WTC11 (cell line): Measurements from ENCODE around the gene AHNAK2.

Experiments
- CBFB ChIP-seq: sonication (generic); formaldehyde crosslinking; IDR thresholded peaks from 2 replicates; pipeline ENCODE4 v1.8.1; 2022; ENCODE audit warnings: mild to moderate bottlenecking, low read depth, missing genetic modification reagents
- NFE2L1 ChIP-seq: sonication (generic); formaldehyde crosslinking; IDR thresholded peaks from 2 replicates; pipeline ENCODE4 v1.8.1; 2023; ENCODE audit warnings: missing genetic modification reagents
- SP1 ChIP-seq: sonication (generic); formaldehyde crosslinking; conservative IDR thresholded peaks from 2 replicates; pipeline ENCODE4 v1.8.1; 2022; ENCODE audit warnings: missing genetic modification reagents
- TCF7 ChIP-seq: sonication (generic); formaldehyde crosslinking; IDR thresholded peaks from 2 replicates; pipeline ENCODE4 v1.8.0; 2022; ENCODE audit warnings: mild to moderate bottlenecking, low read depth, missing genetic modification reagents, moderate library complexity
- ZNF138 ChIP-seq: sonication (generic); formaldehyde crosslinking; conservative IDR thresholded peaks from 2 replicates; pipeline ENCODE4 v1.8.1; 2022; ENCODE audit warnings: mild to moderate bottlenecking, moderate library complexity, missing genetic modification reagents
- TF ChIP-seq, protein P1 (sequence below): sonication (generic); formaldehyde crosslinking; IDR thresholded peaks from 2 replicates; pipeline ENCODE4 v1.8.1; 2023; ENCODE audit warnings: mild to moderate bottlenecking, missing genetic modification reagents, moderate library complexity
- TF ChIP-seq, protein P2 (sequence below): sonication (generic); formaldehyde crosslinking; IDR thresholded peaks from 2 replicates; pipeline ENCODE4 v1.8.0; 2022; ENCODE audit warnings: mild to moderate bottlenecking, missing genetic modification reagents
- TF ChIP-seq, protein P3 (sequence below): sonication (generic); formaldehyde crosslinking; IDR thresholded peaks from 2 replicates; pipeline ENCODE4 v1.8.1; 2022; ENCODE audit warnings: mild to moderate bottlenecking, missing genetic modification reagents, moderate library complexity, borderline replicate concordance
- TF ChIP-seq, protein P4 (sequence below): fragments of 200-600 bp; IDR thresholded peaks from 2 replicates; pipeline ENCODE4 v1.8.0; 2022; ENCODE audit warnings: antibody characterized with exemption
- TF ChIP-seq, protein P5 (sequence below): sonication (generic); formaldehyde crosslinking; IDR thresholded peaks from 2 replicates; pipeline ENCODE4 v1.8.1; 2023; ENCODE audit warnings: mild to moderate bottlenecking, moderate library complexity, missing genetic modification reagents
- TF ChIP-seq, protein P6 (sequence below): sonication (generic); formaldehyde crosslinking; IDR thresholded peaks from 2 replicates; pipeline ENCODE4 v1.8.1; 2023; ENCODE audit warnings: mild to moderate bottlenecking, missing genetic modification reagents, borderline replicate concordance

DNA sequence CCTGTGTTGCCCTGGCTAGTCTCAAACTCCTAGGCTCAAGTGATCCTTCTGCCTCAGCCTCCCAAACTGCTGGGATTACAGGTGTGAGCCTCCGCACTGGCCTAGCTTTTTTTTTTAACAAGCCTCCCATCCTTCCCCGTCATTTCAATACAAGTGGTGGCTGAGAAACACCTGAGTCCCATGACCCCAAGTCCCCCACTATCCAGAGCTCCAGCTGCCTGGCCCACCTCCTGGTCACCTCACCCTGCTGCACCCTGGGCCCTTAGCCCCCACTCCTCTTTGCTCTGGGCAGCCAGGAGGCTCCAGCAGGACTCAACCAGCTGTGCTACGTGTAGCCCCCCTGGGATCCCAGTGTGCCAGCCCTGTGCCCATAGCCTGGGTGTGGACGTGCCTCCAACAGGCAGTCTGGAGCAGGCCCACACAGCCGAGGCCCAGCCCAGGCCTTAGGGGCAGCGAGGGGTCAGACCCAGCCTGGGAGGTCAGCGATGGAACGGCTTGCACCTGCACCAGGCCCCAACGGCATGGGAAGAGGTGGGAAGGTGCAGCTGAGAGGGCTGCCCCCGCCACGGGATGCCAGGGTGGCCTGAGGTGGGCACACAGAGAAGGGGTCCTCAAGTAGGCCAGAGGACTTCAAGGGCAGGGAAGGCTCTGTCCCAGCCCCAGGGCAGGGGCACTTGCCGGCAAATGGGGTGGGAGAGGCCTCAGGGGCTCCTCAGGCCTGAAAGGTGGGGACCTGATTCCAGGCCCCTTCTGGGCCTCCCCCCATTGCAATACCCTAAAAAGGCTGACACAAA, 6.5 kb downstream of the AHNAK2 start:
- TF ChIP-seq, protein P1, sequence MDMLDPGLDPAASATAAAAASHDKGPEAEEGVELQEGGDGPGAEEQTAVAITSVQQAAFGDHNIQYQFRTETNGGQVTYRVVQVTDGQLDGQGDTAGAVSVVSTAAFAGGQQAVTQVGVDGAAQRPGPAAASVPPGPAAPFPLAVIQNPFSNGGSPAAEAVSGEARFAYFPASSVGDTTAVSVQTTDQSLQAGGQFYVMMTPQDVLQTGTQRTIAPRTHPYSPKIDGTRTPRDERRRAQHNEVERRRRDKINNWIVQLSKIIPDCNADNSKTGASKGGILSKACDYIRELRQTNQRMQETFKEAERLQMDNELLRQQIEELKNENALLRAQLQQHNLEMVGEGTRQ (CRISPR knock-in tag) = no peak
- TF ChIP-seq, protein P2, sequence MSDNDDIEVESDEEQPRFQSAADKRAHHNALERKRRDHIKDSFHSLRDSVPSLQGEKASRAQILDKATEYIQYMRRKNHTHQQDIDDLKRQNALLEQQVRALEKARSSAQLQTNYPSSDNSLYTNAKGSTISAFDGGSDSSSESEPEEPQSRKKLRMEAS (CRISPR knock-in tag) = no peak
- TF ChIP-seq, protein P3, sequence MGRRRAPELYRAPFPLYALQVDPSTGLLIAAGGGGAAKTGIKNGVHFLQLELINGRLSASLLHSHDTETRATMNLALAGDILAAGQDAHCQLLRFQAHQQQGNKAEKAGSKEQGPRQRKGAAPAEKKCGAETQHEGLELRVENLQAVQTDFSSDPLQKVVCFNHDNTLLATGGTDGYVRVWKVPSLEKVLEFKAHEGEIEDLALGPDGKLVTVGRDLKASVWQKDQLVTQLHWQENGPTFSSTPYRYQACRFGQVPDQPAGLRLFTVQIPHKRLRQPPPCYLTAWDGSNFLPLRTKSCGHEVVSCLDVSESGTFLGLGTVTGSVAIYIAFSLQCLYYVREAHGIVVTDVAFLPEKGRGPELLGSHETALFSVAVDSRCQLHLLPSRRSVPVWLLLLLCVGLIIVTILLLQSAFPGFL (CRISPR knock-in tag) = no peak
- TF ChIP-seq, protein P4, sequence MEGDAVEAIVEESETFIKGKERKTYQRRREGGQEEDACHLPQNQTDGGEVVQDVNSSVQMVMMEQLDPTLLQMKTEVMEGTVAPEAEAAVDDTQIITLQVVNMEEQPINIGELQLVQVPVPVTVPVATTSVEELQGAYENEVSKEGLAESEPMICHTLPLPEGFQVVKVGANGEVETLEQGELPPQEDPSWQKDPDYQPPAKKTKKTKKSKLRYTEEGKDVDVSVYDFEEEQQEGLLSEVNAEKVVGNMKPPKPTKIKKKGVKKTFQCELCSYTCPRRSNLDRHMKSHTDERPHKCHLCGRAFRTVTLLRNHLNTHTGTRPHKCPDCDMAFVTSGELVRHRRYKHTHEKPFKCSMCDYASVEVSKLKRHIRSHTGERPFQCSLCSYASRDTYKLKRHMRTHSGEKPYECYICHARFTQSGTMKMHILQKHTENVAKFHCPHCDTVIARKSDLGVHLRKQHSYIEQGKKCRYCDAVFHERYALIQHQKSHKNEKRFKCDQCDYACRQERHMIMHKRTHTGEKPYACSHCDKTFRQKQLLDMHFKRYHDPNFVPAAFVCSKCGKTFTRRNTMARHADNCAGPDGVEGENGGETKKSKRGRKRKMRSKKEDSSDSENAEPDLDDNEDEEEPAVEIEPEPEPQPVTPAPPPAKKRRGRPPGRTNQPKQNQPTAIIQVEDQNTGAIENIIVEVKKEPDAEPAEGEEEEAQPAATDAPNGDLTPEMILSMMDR = no peak
- no peak for TF ChIP-seq CBFB (CRISPR knock-in tag)
- TF ChIP-seq SP1 (CRISPR knock-in tag) = no peak
- no peak for TF ChIP-seq NFE2L1 (CRISPR knock-in tag)
- no peak for TF ChIP-seq TCF7 (CRISPR knock-in tag)
- TF ChIP-seq, protein P5, sequence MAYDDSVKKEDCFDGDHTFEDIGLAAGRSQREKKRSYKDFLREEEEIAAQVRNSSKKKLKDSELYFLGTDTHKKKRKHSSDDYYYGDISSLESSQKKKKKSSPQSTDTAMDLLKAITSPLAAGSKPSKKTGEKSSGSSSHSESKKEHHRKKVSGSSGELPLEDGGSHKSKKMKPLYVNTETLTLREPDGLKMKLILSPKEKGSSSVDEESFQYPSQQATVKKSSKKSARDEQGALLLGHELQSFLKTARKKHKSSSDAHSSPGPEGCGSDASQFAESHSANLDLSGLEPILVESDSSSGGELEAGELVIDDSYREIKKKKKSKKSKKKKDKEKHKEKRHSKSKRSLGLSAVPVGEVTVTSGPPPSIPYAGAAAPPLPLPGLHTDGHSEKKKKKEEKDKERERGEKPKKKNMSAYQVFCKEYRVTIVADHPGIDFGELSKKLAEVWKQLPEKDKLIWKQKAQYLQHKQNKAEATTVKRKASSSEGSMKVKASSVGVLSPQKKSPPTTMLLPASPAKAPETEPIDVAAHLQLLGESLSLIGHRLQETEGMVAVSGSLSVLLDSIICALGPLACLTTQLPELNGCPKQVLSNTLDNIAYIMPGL (CRISPR knock-in tag) = no peak
- TF ChIP-seq, protein P6, sequence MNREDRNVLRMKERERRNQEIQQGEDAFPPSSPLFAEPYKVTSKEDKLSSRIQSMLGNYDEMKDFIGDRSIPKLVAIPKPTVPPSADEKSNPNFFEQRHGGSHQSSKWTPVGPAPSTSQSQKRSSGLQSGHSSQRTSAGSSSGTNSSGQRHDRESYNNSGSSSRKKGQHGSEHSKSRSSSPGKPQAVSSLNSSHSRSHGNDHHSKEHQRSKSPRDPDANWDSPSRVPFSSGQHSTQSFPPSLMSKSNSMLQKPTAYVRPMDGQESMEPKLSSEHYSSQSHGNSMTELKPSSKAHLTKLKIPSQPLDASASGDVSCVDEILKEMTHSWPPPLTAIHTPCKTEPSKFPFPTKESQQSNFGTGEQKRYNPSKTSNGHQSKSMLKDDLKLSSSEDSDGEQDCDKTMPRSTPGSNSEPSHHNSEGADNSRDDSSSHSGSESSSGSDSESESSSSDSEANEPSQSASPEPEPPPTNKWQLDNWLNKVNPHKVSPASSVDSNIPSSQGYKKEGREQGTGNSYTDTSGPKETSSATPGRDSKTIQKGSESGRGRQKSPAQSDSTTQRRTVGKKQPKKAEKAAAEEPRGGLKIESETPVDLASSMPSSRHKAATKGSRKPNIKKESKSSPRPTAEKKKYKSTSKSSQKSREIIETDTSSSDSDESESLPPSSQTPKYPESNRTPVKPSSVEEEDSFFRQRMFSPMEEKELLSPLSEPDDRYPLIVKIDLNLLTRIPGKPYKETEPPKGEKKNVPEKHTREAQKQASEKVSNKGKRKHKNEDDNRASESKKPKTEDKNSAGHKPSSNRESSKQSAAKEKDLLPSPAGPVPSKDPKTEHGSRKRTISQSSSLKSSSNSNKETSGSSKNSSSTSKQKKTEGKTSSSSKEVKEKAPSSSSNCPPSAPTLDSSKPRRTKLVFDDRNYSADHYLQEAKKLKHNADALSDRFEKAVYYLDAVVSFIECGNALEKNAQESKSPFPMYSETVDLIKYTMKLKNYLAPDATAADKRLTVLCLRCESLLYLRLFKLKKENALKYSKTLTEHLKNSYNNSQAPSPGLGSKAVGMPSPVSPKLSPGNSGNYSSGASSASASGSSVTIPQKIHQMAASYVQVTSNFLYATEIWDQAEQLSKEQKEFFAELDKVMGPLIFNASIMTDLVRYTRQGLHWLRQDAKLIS (CRISPR knock-in tag) = no peak
- no peak for TF ChIP-seq ZNF138 (CRISPR knock-in tag)
